ENCODE data around the gene CDK5RAP3. TPM values are rescaled to one million over a fixed set of nuclear protein-coding genes. Genes with fewer than 3 reads are reported as not detected.

The CDK5RAP3 gene
- polyA plus RNA-seq, 1 of the 3 experiments (the other 2 are of a cell fraction) = 208 TPM

GRCh38 chr17:47998044-47998443 lies 27.1 kb downstream of the CDK5RAP3 start:
- ChIA-PET POLR2A (interaction anchor here (0.6 to 9.0 kb wide), 2 partner anchors 17 to 57 kb away, joined by 3 to 223 read pairs; partner anchors contain the start of gene PNPO), CTCF (interaction anchor here (22.5 to 41.8 kb wide), 2 partner anchors 13 to 18 kb away, joined by 479 to 1752 read pairs; no protein-coding TSS in a partner anchor)
- WGBS (ENCODE audit: low lambda C conversion rate) = 87% methylated on average over 7 of the region's 7 CpGs
- H3K79me2 ChIP-seq (ENCODE audit: insufficient read depth) = no peaks in the 10 kb centered on the region
- DNase-seq = no peak
- no peak overlapping the region for H2AFZ ChIP-seq (ENCODE audit: low read depth)
- no peak overlapping the region for H3K9ac ChIP-seq
- H3K36me3 ChIP-seq (replicated peaks in 1 of 2; ENCODE audit: control insufficient read depth in 1 of 2, insufficient read depth in 2 of 2, low read length in 1 of 2) = no peaks in the 10 kb centered on the region
- no peaks in the 10 kb centered on the region for H3K9me2 ChIP-seq
- no peaks in the 10 kb centered on the region for H4K20me1 ChIP-seq (ENCODE audit: insufficient read depth)
- no peak overlapping the region for H3K4me2 ChIP-seq
- peaks cover 18% of the 10 kb centered on the region for H3F3A ChIP-seq (replicated peaks; ENCODE audit: insufficient read depth)
- H3K27me3 ChIP-seq (ENCODE audit: insufficient read depth) = no peaks in the 10 kb centered on the region
- peaks cover 26 to 74% of the 10 kb centered on the region in 2 experiments for H3K4me1 ChIP-seq (ENCODE audit: control insufficient read depth in 1 of 2, insufficient read depth in 2 of 2, low read depth in 1 of 2, low read length in 1 of 2)
- peak overlapping the region in 1 of 2 experiments; percentile 61; a peak in 2 of 4 replicates for H3K27ac ChIP-seq (ENCODE audit: low read depth in 2 of 2, low read length in 1 of 2)
- TF ChIP-seq POLR2AphosphoS5 (IDR thresholded peaks at IDR 0.05; ENCODE audit: low read depth, low read length) = no peak
- TF ChIP-seq USF1 (IDR thresholded peaks at IDR 0.05; ENCODE audit: borderline replicate concordance, low read depth) = no peak
- no peak for TF ChIP-seq TCF12 (IDR thresholded peaks at IDR 0.05)
- TF ChIP-seq IRF3 (IDR thresholded peaks at IDR 0.05; ENCODE audit: low read depth, low read length) = no peak
- no peak for TF ChIP-seq NRF1 (IDR thresholded peaks at IDR 0.05; ENCODE audit: low read depth, low read length)
- TF ChIP-seq, protein P1, sequence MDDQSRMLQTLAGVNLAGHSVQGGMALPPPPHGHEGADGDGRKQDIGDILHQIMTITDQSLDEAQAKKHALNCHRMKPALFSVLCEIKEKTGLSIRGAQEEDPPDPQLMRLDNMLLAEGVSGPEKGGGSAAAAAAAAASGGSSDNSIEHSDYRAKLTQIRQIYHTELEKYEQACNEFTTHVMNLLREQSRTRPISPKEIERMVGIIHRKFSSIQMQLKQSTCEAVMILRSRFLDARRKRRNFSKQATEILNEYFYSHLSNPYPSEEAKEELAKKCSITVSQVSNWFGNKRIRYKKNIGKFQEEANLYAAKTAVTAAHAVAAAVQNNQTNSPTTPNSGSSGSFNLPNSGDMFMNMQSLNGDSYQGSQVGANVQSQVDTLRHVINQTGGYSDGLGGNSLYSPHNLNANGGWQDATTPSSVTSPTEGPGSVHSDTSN (IDR thresholded peaks at IDR 0.05) = no peak
- TF ChIP-seq EZH2phosphoT487 (IDR thresholded peaks at IDR 0.05; ENCODE audit: borderline replicate concordance, low read depth) = no peak
- TF ChIP-seq RCOR1 (IDR thresholded peaks at IDR 0.05; ENCODE audit: low read length) = no peak
- TF ChIP-seq MXI1 (IDR thresholded peaks at IDR 0.05; ENCODE audit: low read depth, low read length) = no peak
- TF ChIP-seq TEAD4 (IDR thresholded peaks at IDR 0.05; ENCODE audit: borderline replicate concordance, insufficient read depth) = no peak
- TF ChIP-seq FOXJ3 (CRISPR knock-in tag; IDR thresholded peaks at IDR 0.05) = no peak
- TF ChIP-seq GABPA (IDR thresholded peaks at IDR 0.05; ENCODE audit: low read depth) = no peak
- TF ChIP-seq TAF1 (IDR thresholded peaks at IDR 0.05; ENCODE audit: borderline replicate concordance, low read depth, low read length) = no peak
- TF ChIP-seq ELF1 (IDR thresholded peaks at IDR 0.05) = no peak
- TF ChIP-seq NFIC (IDR thresholded peaks at IDR 0.05; ENCODE audit: borderline replicate concordance) = no peak
- TF ChIP-seq, protein P2, sequence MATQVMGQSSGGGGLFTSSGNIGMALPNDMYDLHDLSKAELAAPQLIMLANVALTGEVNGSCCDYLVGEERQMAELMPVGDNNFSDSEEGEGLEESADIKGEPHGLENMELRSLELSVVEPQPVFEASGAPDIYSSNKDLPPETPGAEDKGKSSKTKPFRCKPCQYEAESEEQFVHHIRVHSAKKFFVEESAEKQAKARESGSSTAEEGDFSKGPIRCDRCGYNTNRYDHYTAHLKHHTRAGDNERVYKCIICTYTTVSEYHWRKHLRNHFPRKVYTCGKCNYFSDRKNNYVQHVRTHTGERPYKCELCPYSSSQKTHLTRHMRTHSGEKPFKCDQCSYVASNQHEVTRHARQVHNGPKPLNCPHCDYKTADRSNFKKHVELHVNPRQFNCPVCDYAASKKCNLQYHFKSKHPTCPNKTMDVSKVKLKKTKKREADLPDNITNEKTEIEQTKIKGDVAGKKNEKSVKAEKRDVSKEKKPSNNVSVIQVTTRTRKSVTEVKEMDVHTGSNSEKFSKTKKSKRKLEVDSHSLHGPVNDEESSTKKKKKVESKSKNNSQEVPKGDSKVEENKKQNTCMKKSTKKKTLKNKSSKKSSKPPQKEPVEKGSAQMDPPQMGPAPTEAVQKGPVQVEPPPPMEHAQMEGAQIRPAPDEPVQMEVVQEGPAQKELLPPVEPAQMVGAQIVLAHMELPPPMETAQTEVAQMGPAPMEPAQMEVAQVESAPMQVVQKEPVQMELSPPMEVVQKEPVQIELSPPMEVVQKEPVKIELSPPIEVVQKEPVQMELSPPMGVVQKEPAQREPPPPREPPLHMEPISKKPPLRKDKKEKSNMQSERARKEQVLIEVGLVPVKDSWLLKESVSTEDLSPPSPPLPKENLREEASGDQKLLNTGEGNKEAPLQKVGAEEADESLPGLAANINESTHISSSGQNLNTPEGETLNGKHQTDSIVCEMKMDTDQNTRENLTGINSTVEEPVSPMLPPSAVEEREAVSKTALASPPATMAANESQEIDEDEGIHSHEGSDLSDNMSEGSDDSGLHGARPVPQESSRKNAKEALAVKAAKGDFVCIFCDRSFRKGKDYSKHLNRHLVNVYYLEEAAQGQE (IDR thresholded peaks at IDR 0.05; ENCODE audit: low read depth, low read length) = no peak
- no peak for TF ChIP-seq FOSL2 (IDR thresholded peaks at IDR 0.05; ENCODE audit: borderline replicate concordance, low read depth)
- no peak for TF ChIP-seq SMC3 (IDR thresholded peaks at IDR 0.05; ENCODE audit: low read depth, low read length)
- no peak for TF ChIP-seq EP300 (IDR thresholded peaks at IDR 0.05; ENCODE audit: borderline replicate concordance in 1 of 2, low read depth in 1 of 2, low read length in 1 of 2)
- TF ChIP-seq YY1 (IDR thresholded peaks at IDR 0.05; ENCODE audit: low read depth) = no peak
- no peak overlapping the region for H3K4me3 ChIP-seq (ENCODE audit: low read depth in 2 of 2, low read length in 1 of 2)
- no peaks in the 10 kb centered on the region for H3K9me3 ChIP-seq

All from SK-N-SH (cell line).